Upper lobe of left lung (tissue), 4 donors: ENCODE data around the gene OR4P4.

ENCODE experiments used
- CTCF ChIP-seq, 6 experiments: fragments of 450-650 bp in 4 of 6; fragments of 200-600 bp in 2 of 6; sonication (generic) in 2 of 6; IDR thresholded peaks; one replicate each; pipeline ENCODE4 v1.5.1; 2016 to 2019; ENCODE audit warnings: antibody characterized with exemption in 6 of 6
- POLR2A ChIP-seq, 4 donors: fragments of 450-650 bp; IDR thresholded peaks; one replicate each; pipeline ENCODE4 v1.5.1; 2016 to 2017; ENCODE audit warnings: antibody characterized with exemption in 4 of 4, mild to moderate bottlenecking in 2 of 4
- POLR2AphosphoS5 ChIP-seq, 2 donors: sonication (generic); formaldehyde crosslinking; IDR thresholded peaks; one replicate each; pipeline ENCODE4 v1.5.1; 2017; ENCODE audit warnings: antibody characterized with exemption in 2 of 2

- TF ChIP-seq CTCF (IDR thresholded peaks at IDR 0.05) = no peak
- no peak for TF ChIP-seq POLR2A (IDR thresholded peaks at IDR 0.05)
- TF ChIP-seq POLR2AphosphoS5 (IDR thresholded peaks at IDR 0.05) = no peak
These were observed 27.4 kb upstream of the OR4P4 start, which contains the start of gene OR4C11 for GRCh38 chr11:55607545-55607944.
